Measurements from ENCODE around the gene PRKD2. TPM values are rescaled to one million over a fixed set of nuclear protein-coding genes. Genes with fewer than 3 reads are reported as not detected.

PRKD2 gene
- total and polyA plus RNA-seq, 11 donors = 8.4 to 32.8 (median 12.1) TPM

DNA sequence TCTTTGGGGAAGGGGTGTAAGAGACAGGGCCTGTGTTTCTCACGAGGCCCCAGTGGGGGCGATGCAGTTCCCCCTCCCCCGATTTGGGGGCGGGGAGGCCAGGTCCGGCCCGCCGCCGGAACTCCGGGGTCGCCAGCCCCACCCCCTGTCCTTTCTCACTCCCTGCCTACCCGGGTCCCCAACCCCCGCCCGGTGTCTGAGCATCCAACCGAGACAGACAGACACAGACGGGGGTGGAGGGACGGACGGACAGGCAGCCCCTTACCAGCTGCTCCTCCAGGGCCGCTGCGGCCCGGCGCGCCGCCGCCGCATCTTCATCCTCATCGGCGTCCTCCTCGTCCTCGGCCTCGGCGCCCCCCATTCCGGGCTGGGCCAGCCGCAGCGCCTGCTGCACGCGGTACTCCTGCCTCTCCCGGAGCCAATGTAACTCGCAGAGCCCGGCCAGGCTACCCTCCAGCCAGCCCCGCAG lies 56.3 kb downstream of the PRKD2 start:
- H3K27me3 ChIP-seq = peaks cover 0 to 24% (median 0%) of the 10 kb centered on the region in 9 donors
- peak in 3 of 5 donors; percentile 48 to 59 (median 53) for DNase-seq
- WGBS, 4 donors = 0% methylated on average over 23 to 40 of the region's 40 CpGs
- H3K4me1 ChIP-seq = peaks cover 0 to 32% (median 21%) of the 10 kb centered on the region in 12 donors
- H3K9me3 ChIP-seq = no peaks in the 10 kb centered on the region
- peaks cover 0 to 6% (median 0%) of the 10 kb centered on the region in 9 donors for H3K36me3 ChIP-seq
- H3K4me3 ChIP-seq = peak overlapping the region; percentile 46 to 79 (median 70)
- intact Hi-C loops (cut with DNase I) = loop anchor here in 6 of 10 donors (5.0 to 10.0 kb wide), 3 partner anchors 126 to 136 kb away; no protein-coding TSS in a partner anchor
- ATAC-seq = peak in 1 of 4 donors; percentile 0
- H3K27ac ChIP-seq = peak overlapping the region in 11 of 12 donors; percentile 5 to 94 (median 71)
- TF ChIP-seq CTCF (IDR thresholded peaks at IDR 0.05) (no peak), POLR2A (IDR thresholded peaks at IDR 0.05) (no peak)

GRCh38 chr19:46660008-46660517 lies 56.9 kb downstream of the PRKD2 start:
- ATAC-seq = no peak
- Histone ChIP-seq H3K4me3 (peak overlapping the region; percentile 46 to 79 (median 70)), H3K36me3 (peaks cover 0 to 6% (median 0%) of the 10 kb centered on the region in 9 donors), H3K4me1 (peaks cover 0 to 32% (median 21%) of the 10 kb centered on the region in 12 donors), H3K9me3 (no peaks in the 10 kb centered on the region), H3K27me3 (peaks cover 0 to 24% (median 0%) of the 10 kb centered on the region in 9 donors), H3K27ac (peak overlapping the region in 8 of 12 donors; percentile 43 to 94 (median 80))
- TF ChIP-seq CTCF (IDR thresholded peaks at IDR 0.05) (no peak), POLR2A (IDR thresholded peaks at IDR 0.05) (no peak)
- DNase-seq = peak in 3 of 5 donors; percentile 25 to 54 (median 43)
- 1 to 7% (median 4%) methylated on average over 6 to 14 of the region's 14 CpGs for WGBS, 4 donors
- intact Hi-C loops (cut with DNase I) = loop anchor here in 6 of 10 donors (5.0 to 10.0 kb wide), 3 partner anchors 125 to 135 kb away; no protein-coding TSS in a partner anchor

DNA sequence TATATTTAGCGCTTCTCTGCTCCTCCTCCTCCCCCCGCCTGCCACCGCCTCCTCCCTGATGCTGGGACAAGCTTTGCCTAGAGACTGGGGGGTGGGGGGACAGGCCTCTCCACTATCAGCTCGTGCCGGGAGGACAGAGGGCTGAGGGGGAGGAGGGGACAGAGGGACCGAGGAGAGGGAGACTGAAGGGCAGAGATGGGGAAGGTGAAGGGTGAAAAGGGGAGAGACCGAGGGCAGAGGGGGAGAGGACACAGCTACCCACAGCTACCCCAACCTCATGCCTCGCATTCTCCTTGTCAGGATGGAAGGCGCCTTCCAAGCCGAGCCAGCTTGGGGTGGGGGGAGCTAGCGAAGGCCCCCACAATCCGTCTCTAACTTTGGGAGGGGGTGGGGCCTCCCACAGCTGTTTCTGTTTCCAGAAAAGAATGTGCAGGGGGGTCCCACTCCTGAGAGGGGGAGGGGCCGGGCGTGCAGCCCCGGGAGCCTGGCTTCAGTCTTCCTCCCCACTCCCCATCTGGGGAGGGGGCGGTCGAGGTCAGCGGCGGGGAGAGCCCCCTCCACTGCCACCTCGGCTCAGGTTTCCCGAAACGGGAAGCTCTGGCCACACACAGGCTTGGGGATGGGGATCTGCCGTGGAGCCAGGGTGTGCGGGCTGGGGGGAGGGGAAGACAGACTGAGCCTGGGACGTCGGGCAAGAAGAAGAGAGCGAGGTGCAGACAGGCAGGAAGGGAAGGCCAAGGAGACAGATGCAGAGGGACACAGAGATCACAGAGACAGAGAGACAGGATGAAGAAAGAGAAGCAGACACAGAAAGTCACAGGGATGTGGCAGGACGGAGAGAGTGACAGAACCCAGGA lies 57.5 kb downstream of the PRKD2 start:
- H3K27me3 ChIP-seq = peaks cover 0 to 24% (median 0%) of the 10 kb centered on the region in 9 donors
- WGBS, 4 donors = 4 to 9% (median 7%) methylated on average over 23 to 28 of the region's 28 CpGs
- peaks cover 0 to 33% (median 23%) of the 10 kb centered on the region in 12 donors for H3K4me1 ChIP-seq
- H3K36me3 ChIP-seq = peaks cover 0 to 6% (median 0%) of the 10 kb centered on the region in 9 donors
- intact Hi-C loops (cut with DNase I) = loop anchor here in 7 of 10 donors (1.0 to 10.0 kb wide), 4 partner anchors 19 to 135 kb away; no protein-coding TSS in a partner anchor
- no peak for ATAC-seq
- no peaks in the 10 kb centered on the region for H3K9me3 ChIP-seq
- no peak for TF ChIP-seq POLR2A (IDR thresholded peaks at IDR 0.05)
- no peak for TF ChIP-seq CTCF (IDR thresholded peaks at IDR 0.05)
- H3K27ac ChIP-seq = peak overlapping the region in 8 of 12 donors; percentile 43 to 94 (median 80)
- peak in 4 of 5 donors; percentile 47 to 76 (median 59) for DNase-seq
- peak overlapping the region; percentile 46 to 79 (median 70) for H3K4me3 ChIP-seq

Measured in heart left ventricle (tissue), 16 donors.